HEK293T (cell line): ENCODE measurements around the gene CGREF1.

Experiments used
- CTCF ChIA-PET: fragments of 350-600 bp; formaldehyde crosslinking; extraction: SDS; loops from one replicate; lab custom pipeline; 2021; ENCODE audit warnings: antibody characterized with exemption, inconsistent platforms; lab: Yijun Ruan, JAX
- POLR2A ChIA-PET: fragments of 350-600 bp; formaldehyde crosslinking; extraction: SDS; loops from one replicate; lab custom pipeline; 2020; ENCODE audit warnings: antibody characterized with exemption, inconsistent platforms; lab: Yijun Ruan, JAX
- DNase-seq: peaks from one replicate; pipeline ENCODE4 v3.0.0; 2012; ENCODE audit warnings: mixed read lengths; ENCODE audit errors: extremely low spot score
- ARNT ChIP-seq: fragments of 450-650 bp; IDR thresholded peaks from 2 replicates; pipeline ENCODE4 v1.6.1; 2017; ENCODE audit warnings: mild to moderate bottlenecking
- BHLHE40 ChIP-seq: fragments of 450-650 bp; IDR thresholded peaks from 2 replicates; pipeline ENCODE4 v1.6.1; 2016; ENCODE audit warnings: mild to moderate bottlenecking, moderate library complexity, borderline replicate concordance
- CTBP1 ChIP-seq: fragments of 450-650 bp; IDR thresholded peaks from 2 replicates; pipeline ENCODE4 v1.6.1; 2016; ENCODE audit warnings: borderline replicate concordance
- ELF4 ChIP-seq: fragments of 450-650 bp; IDR thresholded peaks from 2 replicates; pipeline ENCODE4 v1.6.1; 2017; ENCODE audit warnings: antibody characterized with exemption
- FOXA1 ChIP-seq: fragments of 450-650 bp; IDR thresholded peaks from 2 replicates; pipeline ENCODE4 v1.6.1; 2016; ENCODE audit warnings: mild to moderate bottlenecking
- FOXK2 ChIP-seq: fragments of 450-650 bp; IDR thresholded peaks from 2 replicates; pipeline ENCODE4 v1.6.1; 2016; ENCODE audit warnings: mild to moderate bottlenecking
- FOXM1 ChIP-seq: fragments of 450-650 bp; IDR thresholded peaks from 2 replicates; pipeline ENCODE4 v1.6.1; 2017; ENCODE audit warnings: mild to moderate bottlenecking, borderline replicate concordance
- HDGF ChIP-seq: fragments of 450-650 bp; IDR thresholded peaks from 2 replicates; pipeline ENCODE4 v1.6.1; 2017; ENCODE audit warnings: antibody characterized with exemption, borderline replicate concordance
- L3MBTL2 ChIP-seq: fragments of 450-650 bp; conservative IDR thresholded peaks from 2 replicates; pipeline ENCODE4 v1.6.1; 2016; ENCODE audit warnings: mild to moderate bottlenecking
- LEF1 ChIP-seq: fragments of 450-650 bp; IDR thresholded peaks from 2 replicates; pipeline ENCODE4 v1.6.1; 2017; ENCODE audit warnings: mild to moderate bottlenecking, borderline replicate concordance
- NFRKB ChIP-seq: fragments of 450-650 bp; IDR thresholded peaks from 2 replicates; pipeline ENCODE4 v1.6.1; 2016; ENCODE audit warnings: mild to moderate bottlenecking, moderate library complexity
- PKNOX1 ChIP-seq: fragments of 450-650 bp; IDR thresholded peaks from 2 replicates; pipeline ENCODE4 v1.6.1; 2016
- SP1 ChIP-seq: fragments of 450-650 bp; IDR thresholded peaks from 2 replicates; pipeline ENCODE4 v1.6.1; 2017
- SUZ12 ChIP-seq: fragments of 450-650 bp; IDR thresholded peaks from 2 replicates; pipeline ENCODE4 v1.6.1; 2016; ENCODE audit warnings: mild to moderate bottlenecking
- TARDBP ChIP-seq: fragments of 450-650 bp; IDR thresholded peaks from 2 replicates; pipeline ENCODE4 v1.6.1; 2016
- ZNF384 ChIP-seq: fragments of 450-650 bp; IDR thresholded peaks from 2 replicates; pipeline ENCODE4 v1.6.1; 2016

The CGREF1 gene

GRCh38 chr2:27152102-27152795 is 33.3 kb upstream of the CGREF1 start:
- CTCF ChIA-PET: interaction anchor here (0.9 to 1.7 kb wide), 2 partner anchors 18 to 39 kb away, joined by 3 to 4 read pairs; no protein-coding TSS in a partner anchor
- TF ChIP-seq LEF1: no peak
- no peak for TF ChIP-seq L3MBTL2
- TF ChIP-seq ELF4: no peak
- no peak for TF ChIP-seq TARDBP
- no peak for TF ChIP-seq FOXM1
- TF ChIP-seq SUZ12: no peak
- no peak for TF ChIP-seq CTBP1
- no peak for TF ChIP-seq BHLHE40
- no peak for TF ChIP-seq FOXA1
- no peak for TF ChIP-seq ZNF384
- TF ChIP-seq HDGF: no peak
- no peak for TF ChIP-seq SP1
- TF ChIP-seq ARNT: no peak
- DNase-seq: no peak
- POLR2A ChIA-PET: interaction anchor here (0.6 to 1.5 kb wide), 5 partner anchors 19 to 59 kb away, joined by 3 to 5 read pairs (median 3); partner anchors contain the start of genes ABHD1 and ATRAID

GRCh38 chr2:27150639-27151230 is 31.8 kb upstream of the CGREF1 start:
- POLR2A ChIA-PET: interaction anchor here (1.1 kb wide), 1 partner anchor 17 kb away, joined by 4 read pairs; the partner anchor contains the start of gene PREB
- CTCF ChIA-PET: interaction anchor here (0.9 to 1.5 kb wide), 3 partner anchors 12 to 41 kb away, joined by 3 to 5 read pairs (median 3); partner anchors contain the start of gene PRR30
- TF ChIP-seq FOXK2: no peak
- no peak for TF ChIP-seq ELF4
- no peak for TF ChIP-seq LEF1
- no peak for TF ChIP-seq ZNF384
- TF ChIP-seq L3MBTL2: no peak
- TF ChIP-seq CTBP1: no peak
- TF ChIP-seq SP1: no peak
- no peak for DNase-seq

GRCh38 chr2:27149570-27150405 is 30.9 kb upstream of the CGREF1 start:
- ChIA-PET POLR2A (interaction anchor here (1.4 kb wide), 1 partner anchor 16 kb away, joined by 3 read pairs; no protein-coding TSS in a partner anchor), CTCF (interaction anchor here (1.5 kb wide), 1 partner anchor 11 kb away, joined by 5 read pairs; the partner anchor contains the start of gene PRR30)
- DNase-seq: no peak
- no peak for TF ChIP-seq L3MBTL2
- no peak for TF ChIP-seq CTBP1
- no peak for TF ChIP-seq FOXK2
- no peak for TF ChIP-seq TARDBP
- no peak for TF ChIP-seq ARNT
- TF ChIP-seq ZNF384: no peak
- TF ChIP-seq NFRKB: no peak
- TF ChIP-seq BHLHE40: no peak
- TF ChIP-seq FOXA1: no peak
- TF ChIP-seq HDGF: no peak
- no peak for TF ChIP-seq ELF4
- TF ChIP-seq PKNOX1: no peak
- no peak for TF ChIP-seq SUZ12
- no peak for TF ChIP-seq SP1
- TF ChIP-seq FOXM1: no peak
- no peak for TF ChIP-seq LEF1

- DNase-seq: no peak
- TF ChIP-seq TARDBP: no peak
- no peak for TF ChIP-seq SUZ12
- no peak for TF ChIP-seq PKNOX1
- no peak for TF ChIP-seq ARNT
- no peak for TF ChIP-seq FOXK2
- no peak for TF ChIP-seq FOXA1
- no peak for TF ChIP-seq CTBP1
- TF ChIP-seq LEF1: no peak
- TF ChIP-seq FOXM1: no peak
- no peak for TF ChIP-seq NFRKB
- TF ChIP-seq L3MBTL2: no peak
- no peak for TF ChIP-seq BHLHE40
- TF ChIP-seq HDGF: no peak
- TF ChIP-seq SP1: no peak
- no peak for TF ChIP-seq ELF4
- TF ChIP-seq ZNF384: no peak
- CTCF ChIA-PET: no interaction called here
- POLR2A ChIA-PET: interaction anchor here (1.4 kb wide), 1 partner anchor 15 kb away, joined by 3 read pairs; no protein-coding TSS in a partner anchor
Measured at GRCh38 chr2:27148801-27149439, 30.0 kb upstream of the CGREF1 start, which contains the start of gene TCF23. Gene TCF23 (plus strand): TSS chr2:27149004. CDS start chr2:27149134, 130 bp downstream.

- DNase-seq: no peak
- TF ChIP-seq SP1 (no peak), SUZ12 (no peak), NFRKB (no peak), L3MBTL2 (no peak), CTBP1 (no peak), FOXK2 (no peak), PKNOX1 (no peak), FOXM1 (no peak), HDGF (no peak), ELF4 (no peak), ZNF384 (no peak), BHLHE40 (no peak), TARDBP (no peak), LEF1 (no peak), ARNT (no peak), FOXA1 (no peak)
- CTCF ChIA-PET: no interaction called here
- POLR2A ChIA-PET: no interaction called here
Measured at GRCh38 chr2:27147935-27148334, 29.0 kb upstream of the CGREF1 start.
